HepG2 (cell line): Measurements from ENCODE around the gene HELZ2. TPM values are rescaled to one million over a fixed set of nuclear protein-coding genes. Genes with fewer than 3 reads are reported as not detected.
A peak's percentile ranks its signal among the peaks of the same experiment; 100 is the strongest.

ENCODE experiments used
- ARNTL ChIP-seq: sonication (generic); formaldehyde crosslinking; IDR thresholded peaks from 2 replicates; pipeline ENCODE4 v1.4.0; 2020; ENCODE audit warnings: mild to moderate bottlenecking, missing genetic modification reagents
- FOXK1 ChIP-seq: sonication (generic); formaldehyde crosslinking; IDR thresholded peaks from 2 replicates; pipeline ENCODE4 v1.4.0; 2020; ENCODE audit warnings: low read depth, missing genetic modification reagents, borderline replicate concordance
- HNRNPLL ChIP-seq: fragments of 200-400 bp; formaldehyde crosslinking; IDR thresholded peaks from 2 replicates; pipeline ENCODE4 v1.6.1; 2017; ENCODE audit warnings: mild to moderate bottlenecking, low read depth, low read length; ENCODE audit not compliant: poor library complexity, severe bottlenecking
- IKZF4 ChIP-seq: sonication (generic); formaldehyde crosslinking; IDR thresholded peaks from 2 replicates; pipeline ENCODE4 v1.5.1; 2020; ENCODE audit warnings: borderline replicate concordance, mild to moderate bottlenecking, low read depth, missing genetic modification reagents; ENCODE audit errors: not compliant biosample characterization
- MIER3 ChIP-seq: IDR thresholded peaks from 2 replicates; pipeline ENCODE4 v1.6.1; 2016; ENCODE audit warnings: missing compliant biosample characterization, borderline replicate concordance
- NR2F2 ChIP-seq: IDR thresholded peaks from 2 replicates; pipeline ENCODE4 v1.6.1; 2012; ENCODE audit warnings: low read depth, inconsistent platforms, borderline replicate concordance
- RXRA ChIP-seq: sonication (generic); formaldehyde crosslinking; IDR thresholded peaks from 2 replicates; pipeline ENCODE4 v1.5.1; 2020; ENCODE audit warnings: missing genetic modification reagents
- SIX4 ChIP-seq: sonication (generic); formaldehyde crosslinking; IDR thresholded peaks from 2 replicates; pipeline ENCODE4 v1.4.0; 2020; ENCODE audit warnings: missing genetic modification reagents
- SRY ChIP-seq: sonication (generic); formaldehyde crosslinking; IDR thresholded peaks from 2 replicates; pipeline ENCODE4 v1.8.0; 2022; ENCODE audit warnings: mild to moderate bottlenecking, missing genetic modification reagents
- ZNF354B ChIP-seq: sonication (generic); formaldehyde crosslinking; IDR thresholded peaks from 2 replicates; pipeline ENCODE4 v1.8.0; 2022; ENCODE audit warnings: mild to moderate bottlenecking, missing genetic modification reagents
- ZNF432 ChIP-seq: sonication (generic); formaldehyde crosslinking; IDR thresholded peaks from 2 replicates; pipeline ENCODE4 v1.5.0; 2020; ENCODE audit warnings: missing genetic modification reagents, mild to moderate bottlenecking, borderline replicate concordance
- ZNF510 ChIP-seq: sonication (generic); formaldehyde crosslinking; IDR thresholded peaks from 2 replicates; pipeline ENCODE4 v1.4.0; 2020; ENCODE audit warnings: low read depth, mild to moderate bottlenecking, missing genetic modification reagents
- ZNF747 ChIP-seq: sonication (generic); formaldehyde crosslinking; IDR thresholded peaks from 2 replicates; pipeline ENCODE4 v1.8.1; 2023; ENCODE audit warnings: missing genetic modification reagents, mild to moderate bottlenecking, borderline replicate concordance
- ZNF792 ChIP-seq: IDR thresholded peaks from 2 replicates; pipeline ENCODE4 v1.6.1; 2016
- polyA plus RNA-seq, 8 experiments: library from polyadenylated mRNA; depleted of rRNA in 3 of 8; stranded (reverse) in 7 of 8; unstranded in 1 of 8; fragments of >200 nt; fragmentation: Illumina TruSeq in 4 of 8; extraction: Trizol in 4 of 8; gene quantifications; 2 replicates each; pipeline versions ENCODE4 v1.2.1 to v1.2.3, GENCODE V29; 2011 to 2016; ENCODE audit warnings: low read depth in 4 of 8, missing spikeins in 1 of 8, mixed read lengths in 1 of 8; ENCODE audit not compliant: insufficient read depth in 1 of 8
- total RNA-seq, 5 experiments: library from RNA; depleted of rRNA; stranded (reverse); fragments of >200 nt; fragmentation: Illumina TruSeq; extraction: Trizol; gene quantifications; 2 replicates each; pipeline ENCODE4 v1.2.3, GENCODE V29; 2016; ENCODE audit warnings: low read depth in 1 of 5
- TF ChIP-seq, protein P1 (sequence below): sonication (generic); formaldehyde crosslinking; IDR thresholded peaks from 2 replicates; pipeline ENCODE4 v1.8.0; 2022; ENCODE audit warnings: missing genetic modification reagents, mild to moderate bottlenecking, inconsistent platforms, borderline replicate concordance
- TF ChIP-seq, protein P2 (sequence below): sonication (generic); formaldehyde crosslinking; IDR thresholded peaks from 2 replicates; pipeline ENCODE4 v1.4.0; 2020; ENCODE audit warnings: missing genetic modification reagents
- TF ChIP-seq, protein P3 (sequence below), 2 experiments: sonication (generic) in 1 of 2; formaldehyde crosslinking in 1 of 2; IDR thresholded peaks; 2 replicates each; pipeline versions ENCODE4 v1.5.1 to v1.6.1; 2011 to 2020; ENCODE audit warnings: borderline replicate concordance in 1 of 2, low read depth in 1 of 2, low read length in 1 of 2, mild to moderate bottlenecking in 1 of 2, missing genetic modification reagents in 1 of 2, moderate library complexity in 1 of 2
- TF ChIP-seq, protein P4 (sequence below): sonication (generic); formaldehyde crosslinking; conservative IDR thresholded peaks from 2 replicates; pipeline ENCODE4 v1.4.0; 2020; ENCODE audit warnings: missing genetic modification reagents
- TF ChIP-seq, protein P5 (sequence below): sonication (generic); formaldehyde crosslinking; IDR thresholded peaks from 2 replicates; pipeline ENCODE4 v1.5.0; 2020; ENCODE audit warnings: mild to moderate bottlenecking, missing genetic modification reagents

Gene HELZ2
- total and polyA plus RNA-seq, 2 of the 13 experiments (the other 11 are each of a cell fraction or from before 2014, with no cell fraction given), result 9.6 to 10.1 TPM

DNA sequence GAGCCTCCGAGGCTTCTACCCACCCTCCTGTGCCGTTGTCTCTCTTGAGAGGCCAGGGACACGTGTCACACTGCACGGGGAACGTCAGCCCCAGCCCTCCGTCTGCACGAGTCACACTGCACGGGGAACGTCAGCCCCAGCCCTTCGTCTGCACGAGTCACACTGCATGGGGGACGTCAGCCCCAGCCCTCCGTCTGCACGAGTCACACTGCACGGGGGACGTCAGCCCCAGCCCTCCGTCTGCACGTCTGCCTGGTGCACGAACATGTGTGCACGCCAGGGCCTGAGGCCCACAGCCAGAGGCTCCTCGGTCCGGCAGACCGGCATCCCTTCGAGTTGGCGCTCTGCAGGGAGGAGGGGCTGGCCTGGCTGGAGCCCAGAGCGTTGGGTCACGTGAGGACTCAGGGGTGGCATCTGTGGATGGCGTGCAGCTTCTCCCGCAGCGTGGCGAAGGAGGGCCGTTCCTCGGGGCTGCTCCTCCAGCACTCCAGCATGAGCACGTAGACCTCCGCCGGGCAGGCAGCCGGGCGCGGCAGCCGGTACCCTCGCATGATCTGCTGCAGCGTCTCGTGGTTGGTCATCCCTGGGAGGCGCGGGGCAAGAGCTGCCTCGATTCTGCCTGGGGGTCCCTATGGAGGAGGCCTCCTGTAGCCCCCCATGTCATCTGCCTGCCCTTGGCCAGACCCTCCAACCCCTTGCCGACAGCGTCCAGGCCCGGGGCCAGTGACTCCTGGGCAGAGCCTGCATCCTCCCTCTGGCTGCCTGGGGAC, 33.4 kb downstream of the HELZ2 start (continued):
- TF ChIP-seq, protein P1, sequence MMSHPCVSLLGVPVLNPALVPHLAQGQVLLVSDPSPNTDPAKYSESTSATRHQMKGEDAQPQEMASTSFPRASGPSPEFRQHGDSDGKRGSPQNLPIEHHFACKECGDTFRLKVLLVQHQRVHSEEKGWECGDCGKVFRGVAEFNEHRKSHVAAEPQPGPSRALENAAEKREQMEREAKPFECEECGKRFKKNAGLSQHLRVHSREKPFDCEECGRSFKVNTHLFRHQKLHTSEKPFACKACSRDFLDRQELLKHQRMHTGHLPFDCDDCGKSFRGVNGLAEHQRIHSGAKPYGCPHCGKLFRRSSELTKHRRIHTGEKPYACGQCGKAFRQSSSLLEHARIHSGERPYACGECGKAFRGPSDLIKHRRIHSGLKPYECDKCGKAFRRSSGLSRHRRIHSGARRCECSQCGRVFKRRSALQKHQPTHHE (CRISPR knock-in tag), result no peak
- TF ChIP-seq, protein P2, sequence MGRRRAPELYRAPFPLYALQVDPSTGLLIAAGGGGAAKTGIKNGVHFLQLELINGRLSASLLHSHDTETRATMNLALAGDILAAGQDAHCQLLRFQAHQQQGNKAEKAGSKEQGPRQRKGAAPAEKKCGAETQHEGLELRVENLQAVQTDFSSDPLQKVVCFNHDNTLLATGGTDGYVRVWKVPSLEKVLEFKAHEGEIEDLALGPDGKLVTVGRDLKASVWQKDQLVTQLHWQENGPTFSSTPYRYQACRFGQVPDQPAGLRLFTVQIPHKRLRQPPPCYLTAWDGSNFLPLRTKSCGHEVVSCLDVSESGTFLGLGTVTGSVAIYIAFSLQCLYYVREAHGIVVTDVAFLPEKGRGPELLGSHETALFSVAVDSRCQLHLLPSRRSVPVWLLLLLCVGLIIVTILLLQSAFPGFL (CRISPR knock-in tag), result no peak
- no peak for TF ChIP-seq ZNF354B (CRISPR knock-in tag)
- TF ChIP-seq ZNF432 (CRISPR knock-in tag), result no peak
- TF ChIP-seq IKZF4 (CRISPR knock-in tag), result no peak
- 0 out of 2 replicates have a peak, but pooled peaks have one; percentile 10 for TF ChIP-seq ARNTL
- no peak for TF ChIP-seq RXRA
- no peak for TF ChIP-seq ZNF747
- no peak for TF ChIP-seq ZNF510 (CRISPR knock-in tag)
- TF ChIP-seq, protein P3, sequence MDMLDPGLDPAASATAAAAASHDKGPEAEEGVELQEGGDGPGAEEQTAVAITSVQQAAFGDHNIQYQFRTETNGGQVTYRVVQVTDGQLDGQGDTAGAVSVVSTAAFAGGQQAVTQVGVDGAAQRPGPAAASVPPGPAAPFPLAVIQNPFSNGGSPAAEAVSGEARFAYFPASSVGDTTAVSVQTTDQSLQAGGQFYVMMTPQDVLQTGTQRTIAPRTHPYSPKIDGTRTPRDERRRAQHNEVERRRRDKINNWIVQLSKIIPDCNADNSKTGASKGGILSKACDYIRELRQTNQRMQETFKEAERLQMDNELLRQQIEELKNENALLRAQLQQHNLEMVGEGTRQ (IDR thresholded peaks at IDR 0.05; ENCODE audit: low read depth, low read length), result peak; percentile 38; the same call in 1 of the 2 replicates
- TF ChIP-seq, protein P3 (CRISPR knock-in tag; IDR thresholded peaks at IDR 0.05; ENCODE audit: borderline replicate concordance), result peak; percentile 56; the same call in 1 of the 2 replicates
- TF ChIP-seq HNRNPLL, result peak; percentile 2
- no peak for TF ChIP-seq MIER3
- TF ChIP-seq ZNF792 (CRISPR knock-in tag), result no peak
- TF ChIP-seq SRY (CRISPR knock-in tag), result peak; percentile 28; the same call in 1 of the 2 replicates
- TF ChIP-seq SIX4 (CRISPR knock-in tag), result no peak
- no peak for TF ChIP-seq NR2F2
- TF ChIP-seq, protein P4, sequence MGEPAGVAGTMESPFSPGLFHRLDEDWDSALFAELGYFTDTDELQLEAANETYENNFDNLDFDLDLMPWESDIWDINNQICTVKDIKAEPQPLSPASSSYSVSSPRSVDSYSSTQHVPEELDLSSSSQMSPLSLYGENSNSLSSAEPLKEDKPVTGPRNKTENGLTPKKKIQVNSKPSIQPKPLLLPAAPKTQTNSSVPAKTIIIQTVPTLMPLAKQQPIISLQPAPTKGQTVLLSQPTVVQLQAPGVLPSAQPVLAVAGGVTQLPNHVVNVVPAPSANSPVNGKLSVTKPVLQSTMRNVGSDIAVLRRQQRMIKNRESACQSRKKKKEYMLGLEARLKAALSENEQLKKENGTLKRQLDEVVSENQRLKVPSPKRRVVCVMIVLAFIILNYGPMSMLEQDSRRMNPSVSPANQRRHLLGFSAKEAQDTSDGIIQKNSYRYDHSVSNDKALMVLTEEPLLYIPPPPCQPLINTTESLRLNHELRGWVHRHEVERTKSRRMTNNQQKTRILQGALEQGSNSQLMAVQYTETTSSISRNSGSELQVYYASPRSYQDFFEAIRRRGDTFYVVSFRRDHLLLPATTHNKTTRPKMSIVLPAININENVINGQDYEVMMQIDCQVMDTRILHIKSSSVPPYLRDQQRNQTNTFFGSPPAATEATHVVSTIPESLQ (CRISPR knock-in tag), result no peak
- TF ChIP-seq, protein P5, sequence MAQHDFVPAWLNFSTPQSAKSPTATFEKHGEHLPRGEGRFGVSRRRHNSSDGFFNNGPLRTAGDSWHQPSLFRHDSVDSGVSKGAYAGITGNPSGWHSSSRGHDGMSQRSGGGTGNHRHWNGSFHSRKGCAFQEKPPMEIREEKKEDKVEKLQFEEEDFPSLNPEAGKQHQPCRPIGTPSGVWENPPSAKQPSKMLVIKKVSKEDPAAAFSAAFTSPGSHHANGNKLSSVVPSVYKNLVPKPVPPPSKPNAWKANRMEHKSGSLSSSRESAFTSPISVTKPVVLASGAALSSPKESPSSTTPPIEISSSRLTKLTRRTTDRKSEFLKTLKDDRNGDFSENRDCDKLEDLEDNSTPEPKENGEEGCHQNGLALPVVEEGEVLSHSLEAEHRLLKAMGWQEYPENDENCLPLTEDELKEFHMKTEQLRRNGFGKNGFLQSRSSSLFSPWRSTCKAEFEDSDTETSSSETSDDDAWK (CRISPR knock-in tag), result no peak
- TF ChIP-seq FOXK1 (CRISPR knock-in tag), result no peak
